ENCODE results near the gene IL16. TPM values are rescaled to one million over a fixed set of nuclear protein-coding genes. Genes with fewer than 3 reads are reported as not detected.

The IL16 gene
- total RNA-seq = 10 to 100 TPM in 2 of 4 donors, 1 to 10 TPM in 2; 4.9 to 11.5 (median 8.4) TPM

- Histone ChIP-seq H3K27me3 (no peaks in the 10 kb centered on the region), H3K9me3 (no peaks in the 10 kb centered on the region), H3K4me3 (replicated peaks in 1 of 3) (no peak within 1 kb of the TSS), H3K27ac (no peak within 1 kb of the TSS), H3K4me1 (peaks cover 9 to 16% of the 10 kb centered on the region in 2 donors), H3K36me3 (no peaks in the 10 kb centered on the region)
- TF ChIP-seq CTCF (IDR thresholded peaks at IDR 0.05) = no peak
- TF ChIP-seq POLR2A (IDR thresholded peaks at IDR 0.05) = no peak
- intact Hi-C loops (cut with DNase I) = no loop called here
- no peak for DNase-seq
- WGBS, 2 donors = 91 to 95% methylated on average over 16 of the region's 16 CpGs
Observed at GRCh38 chr15:81196576-81197254, at the start of gene IL16. TSS of gene IL16 (plus strand) at chr15:81196879. CDS start at chr15:81225400, 28,521 bp downstream.

- Histone ChIP-seq H3K4me1 (peaks cover 0 to 12% of the 10 kb centered on the region in 2 donors), H3K27ac (no peak overlapping the region), H3K4me3 (replicated peaks in 1 of 3) (no peak overlapping the region), H3K9me3 (no peaks in the 10 kb centered on the region), H3K27me3 (no peaks in the 10 kb centered on the region), H3K36me3 (no peaks in the 10 kb centered on the region)
- no peak for DNase-seq
- TF ChIP-seq CTCF (IDR thresholded peaks at IDR 0.05) (no peak), POLR2A (IDR thresholded peaks at IDR 0.05) (no peak)
- WGBS, 2 donors = 86 to 89% methylated on average over 7 of the region's 7 CpGs
- intact Hi-C loops (cut with DNase I) = loop anchor here (5.0 kb wide), 2 partner anchors 44 to 116 kb away; no protein-coding TSS in a partner anchor
Observed at GRCh38 chr15:81151389-81151788, 45.3 kb upstream of the IL16 start.

GRCh38 chr15:81152339-81152738 is 44.3 kb upstream of the IL16 start:
- Histone ChIP-seq H3K27ac (no peak overlapping the region), H3K36me3 (no peaks in the 10 kb centered on the region), H3K4me1 (peaks cover 0 to 21% of the 10 kb centered on the region in 2 donors), H3K4me3 (replicated peaks in 1 of 3) (no peak overlapping the region), H3K9me3 (no peaks in the 10 kb centered on the region), H3K27me3 (no peaks in the 10 kb centered on the region)
- intact Hi-C loops (cut with DNase I) = loop anchor here (5.0 kb wide), 2 partner anchors 45 to 115 kb away; no protein-coding TSS in a partner anchor
- no peak for DNase-seq
- WGBS, 2 donors = 86 to 92% methylated on average over 4 of the region's 4 CpGs
- TF ChIP-seq CTCF (IDR thresholded peaks at IDR 0.05) (no peak), POLR2A (IDR thresholded peaks at IDR 0.05) (no peak)

GRCh38 chr15:81152799-81153198 is 43.9 kb upstream of the IL16 start:
- H3K4me3 ChIP-seq (replicated peaks in 1 of 3) = no peak overlapping the region
- H3K4me1 ChIP-seq = peaks cover 0 to 25% of the 10 kb centered on the region in 2 donors
- no peaks in the 10 kb centered on the region for H3K36me3 ChIP-seq
- WGBS, 2 donors = 93 to 94% methylated on average over 4 of the region's 4 CpGs
- no peak overlapping the region for H3K27ac ChIP-seq
- H3K27me3 ChIP-seq = no peaks in the 10 kb centered on the region
- intact Hi-C loops (cut with DNase I) = loop anchor here (5.0 kb wide), 2 partner anchors 45 to 115 kb away; no protein-coding TSS in a partner anchor
- H3K9me3 ChIP-seq = no peaks in the 10 kb centered on the region
- no peak for DNase-seq
- TF ChIP-seq CTCF (IDR thresholded peaks at IDR 0.05) (no peak), POLR2A (IDR thresholded peaks at IDR 0.05) (no peak)
